ENCODE data around the gene CEP192. TPM values are rescaled to one million over a fixed set of nuclear protein-coding genes. Genes with fewer than 3 reads are reported as not detected.
"Not testable (repeated sequence)": the region's sequence is repeated elsewhere in the genome, so short reads cannot be mapped to it uniquely, and the experiment has no call there.

CEP192 gene
- total RNA-seq, 2 donors from 2014 or later, result 17.2 to 37.3 TPM

DNA sequence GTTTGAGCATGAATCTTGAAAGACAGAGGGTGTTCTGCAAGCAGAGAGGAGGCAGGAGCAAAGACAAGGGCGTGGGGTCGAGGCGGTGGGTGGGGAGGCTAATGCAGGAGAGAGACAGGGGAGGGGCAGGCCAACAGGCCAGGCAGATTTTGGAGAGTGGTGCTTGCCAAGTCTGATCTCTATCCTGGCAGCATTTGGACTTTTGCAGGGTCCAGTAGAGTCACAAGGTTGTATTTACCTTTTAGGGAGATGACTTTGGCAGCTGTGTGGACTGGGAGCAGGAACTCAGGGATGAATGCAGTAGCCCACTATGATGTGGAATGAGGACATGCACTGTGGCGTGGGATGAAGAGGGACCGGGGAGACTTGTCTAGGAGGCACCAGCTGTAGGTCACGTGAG is 15.7 kb upstream of the CEP192 start:
- WGBS, result 97% methylated on average over 6 of the region's 6 CpGs
- Histone ChIP-seq H3K4me1 (replicated peaks) (no peaks in the 10 kb centered on the region), H3K9me3 (no peaks in the 10 kb centered on the region), H3K27me3 (replicated peaks; ENCODE audit: insufficient read depth) (no peaks in the 10 kb centered on the region), H3K36me3 (peaks cover 3 to 8% of the 10 kb centered on the region in 2 donors), H3K27ac (no peak overlapping the region), H3K4me3 (no peak overlapping the region)
- TF ChIP-seq, protein P1, sequence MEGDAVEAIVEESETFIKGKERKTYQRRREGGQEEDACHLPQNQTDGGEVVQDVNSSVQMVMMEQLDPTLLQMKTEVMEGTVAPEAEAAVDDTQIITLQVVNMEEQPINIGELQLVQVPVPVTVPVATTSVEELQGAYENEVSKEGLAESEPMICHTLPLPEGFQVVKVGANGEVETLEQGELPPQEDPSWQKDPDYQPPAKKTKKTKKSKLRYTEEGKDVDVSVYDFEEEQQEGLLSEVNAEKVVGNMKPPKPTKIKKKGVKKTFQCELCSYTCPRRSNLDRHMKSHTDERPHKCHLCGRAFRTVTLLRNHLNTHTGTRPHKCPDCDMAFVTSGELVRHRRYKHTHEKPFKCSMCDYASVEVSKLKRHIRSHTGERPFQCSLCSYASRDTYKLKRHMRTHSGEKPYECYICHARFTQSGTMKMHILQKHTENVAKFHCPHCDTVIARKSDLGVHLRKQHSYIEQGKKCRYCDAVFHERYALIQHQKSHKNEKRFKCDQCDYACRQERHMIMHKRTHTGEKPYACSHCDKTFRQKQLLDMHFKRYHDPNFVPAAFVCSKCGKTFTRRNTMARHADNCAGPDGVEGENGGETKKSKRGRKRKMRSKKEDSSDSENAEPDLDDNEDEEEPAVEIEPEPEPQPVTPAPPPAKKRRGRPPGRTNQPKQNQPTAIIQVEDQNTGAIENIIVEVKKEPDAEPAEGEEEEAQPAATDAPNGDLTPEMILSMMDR (IDR thresholded peaks at IDR 0.05), result no peak
- no peak for TF ChIP-seq POLR2AphosphoS5 (IDR thresholded peaks at IDR 0.05)
- no peak for TF ChIP-seq POLR2A (IDR thresholded peaks at IDR 0.05)
- DNase-seq (ENCODE audit: low spot score), result no peak
- intact Hi-C loops (cut with DNase I), result no loop called here

DNA sequence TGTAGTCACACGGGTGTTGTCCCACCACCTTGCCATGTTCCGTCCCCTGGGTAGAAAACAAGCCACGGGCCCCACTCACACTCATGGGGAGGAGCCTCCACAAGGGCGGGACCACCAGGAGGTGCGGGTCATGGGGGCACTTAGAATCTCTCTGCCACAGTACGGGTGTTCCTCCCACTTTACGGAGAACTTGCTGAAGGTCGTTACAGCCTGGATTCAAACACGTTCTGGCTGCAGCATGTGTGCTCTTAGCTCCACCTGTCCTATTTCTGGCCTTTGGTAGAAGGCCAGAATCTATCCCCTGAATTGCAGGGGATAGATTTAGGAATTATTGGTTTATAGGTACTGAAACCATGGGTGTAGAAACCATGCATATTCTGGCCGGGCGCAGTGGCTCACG is 14.9 kb upstream of the CEP192 start:
- no peaks in the 10 kb centered on the region for H3K9me3 ChIP-seq
- WGBS, result 86% methylated on average over 12 of the region's 12 CpGs
- H3K27me3 ChIP-seq (replicated peaks; ENCODE audit: insufficient read depth), result no peaks in the 10 kb centered on the region
- no peak overlapping the region for H3K27ac ChIP-seq
- peaks cover 3 to 8% of the 10 kb centered on the region in 2 donors for H3K36me3 ChIP-seq
- TF ChIP-seq POLR2A (IDR thresholded peaks at IDR 0.05) (no peak), POLR2AphosphoS5 (IDR thresholded peaks at IDR 0.05) (no peak)
- TF ChIP-seq, protein P1 (IDR thresholded peaks at IDR 0.05), result no peak
- intact Hi-C loops (cut with DNase I), result no loop called here
- no peak overlapping the region for H3K4me3 ChIP-seq
- no peak for DNase-seq (ENCODE audit: low spot score)
- no peaks in the 10 kb centered on the region for H3K4me1 ChIP-seq (replicated peaks)

DNA sequence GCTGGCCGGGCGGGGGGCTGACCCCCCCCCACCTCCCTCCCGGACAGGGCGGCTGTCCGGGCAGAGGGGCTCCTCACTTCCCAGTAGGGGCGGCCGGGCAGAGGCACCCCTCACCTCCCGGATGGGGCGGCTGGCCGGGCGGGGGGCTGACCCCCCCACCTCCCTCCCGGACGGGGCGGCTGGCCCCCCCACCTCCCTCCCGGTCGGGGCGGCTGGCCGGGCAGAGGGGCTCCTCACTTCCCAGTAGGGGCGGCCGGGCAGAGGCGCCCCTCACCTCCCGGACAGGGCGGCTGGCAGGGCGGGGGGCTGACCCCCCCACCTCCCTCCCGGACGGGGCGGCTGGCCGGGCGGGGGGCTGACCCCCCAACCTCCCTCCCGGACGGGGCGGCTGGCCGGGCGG is 11.1 kb upstream of the CEP192 start:
- H3K4me1 ChIP-seq (replicated peaks); intact Hi-C loops (cut with DNase I); H3K27me3 ChIP-seq (replicated peaks; ENCODE audit: insufficient read depth); H3K36me3 ChIP-seq; H3K27ac ChIP-seq; H3K4me3 ChIP-seq; DNase-seq (ENCODE audit: low spot score); H3K9me3 ChIP-seq: not testable (repeated sequence)
- no CpG with 5 or more reads among the region's 34 CpGs for WGBS

DNA sequence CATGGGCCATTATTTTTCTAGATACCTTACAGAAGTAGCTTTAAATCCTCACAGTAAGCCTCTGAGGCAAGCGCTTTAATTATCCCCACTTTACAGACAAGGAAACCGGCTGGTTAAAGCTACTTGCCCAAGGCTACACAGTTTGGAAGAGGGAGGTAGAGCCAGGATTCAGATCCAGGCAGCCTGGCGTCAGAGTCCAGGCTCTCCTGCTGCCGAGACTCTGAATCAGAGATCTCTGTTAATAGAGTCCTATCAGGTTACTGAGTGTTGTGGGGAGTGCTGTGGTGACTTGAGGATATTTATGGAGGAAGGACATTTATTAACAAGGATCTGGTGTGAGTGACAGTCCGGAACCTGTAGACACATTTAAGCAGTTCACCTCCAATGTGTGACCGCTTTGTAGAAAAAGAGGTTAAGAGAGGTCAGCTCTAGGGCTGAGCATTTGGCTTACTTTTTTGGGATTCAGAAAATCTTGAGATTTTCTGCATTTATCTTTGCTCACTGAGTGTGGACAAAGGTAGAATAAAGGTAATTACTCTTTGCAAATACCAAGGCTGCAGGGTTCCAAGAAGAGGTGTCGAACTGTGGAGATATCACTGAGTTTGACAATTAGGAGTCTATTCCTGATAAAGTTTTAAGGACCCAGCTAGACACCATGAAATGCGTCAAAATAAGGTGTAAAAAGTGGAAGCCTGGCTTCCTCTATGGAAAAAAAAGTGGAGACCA is 1.6 kb upstream of the CEP192 start:
- no peak for DNase-seq (ENCODE audit: low spot score)
- Histone ChIP-seq H3K9me3 (no peaks in the 10 kb centered on the region), H3K36me3 (no peaks in the 10 kb centered on the region), H3K27me3 (replicated peaks; ENCODE audit: insufficient read depth) (no peaks in the 10 kb centered on the region), H3K4me3 (no peak overlapping the region), H3K27ac (no peak overlapping the region), H3K4me1 (replicated peaks) (peaks cover 4% of the 10 kb centered on the region)
- TF ChIP-seq POLR2A (IDR thresholded peaks at IDR 0.05), result no peak
- TF ChIP-seq, protein P1 (IDR thresholded peaks at IDR 0.05), result no peak
- no peak for TF ChIP-seq POLR2AphosphoS5 (IDR thresholded peaks at IDR 0.05)
- WGBS, result 76% methylated on average over 8 of the region's 8 CpGs
- intact Hi-C loops (cut with DNase I), result loop anchor here (2.0 to 10.0 kb wide), 4 partner anchors 41 to 275 kb away; partner anchors contain the start of genes PTPN2 and SEH1L

DNA sequence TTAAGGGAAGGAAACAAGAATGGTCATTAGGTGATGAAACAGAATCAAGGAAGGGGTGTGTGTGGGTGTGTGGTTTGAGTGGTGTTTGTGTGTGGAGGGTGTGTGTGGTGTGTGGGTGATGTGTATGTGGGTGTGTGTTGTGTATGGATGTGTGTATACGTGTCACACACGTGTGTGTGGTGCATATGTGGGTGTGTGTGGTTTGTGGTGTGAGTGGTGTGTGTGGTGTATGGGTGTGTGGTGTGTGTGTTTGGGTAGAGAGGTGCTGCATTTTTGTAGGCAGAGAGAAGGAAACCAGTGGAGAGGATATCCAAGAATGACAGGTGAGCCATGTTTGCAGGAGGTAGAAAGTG is 1.1 kb upstream of the CEP192 start:
- TF ChIP-seq POLR2A (IDR thresholded peaks at IDR 0.05), result no peak
- no peak for TF ChIP-seq POLR2AphosphoS5 (IDR thresholded peaks at IDR 0.05)
- TF ChIP-seq, protein P1 (IDR thresholded peaks at IDR 0.05), result no peak
- 29% methylated on average over 2 of the region's 2 CpGs for WGBS
- DNase-seq (ENCODE audit: low spot score), result no peak
- Histone ChIP-seq H3K4me1 (replicated peaks) (peaks cover 4% of the 10 kb centered on the region), H3K36me3 (no peaks in the 10 kb centered on the region), H3K27me3 (replicated peaks; ENCODE audit: insufficient read depth) (no peaks in the 10 kb centered on the region), H3K9me3 (no peaks in the 10 kb centered on the region), H3K27ac (no peak overlapping the region), H3K4me3 (no peak overlapping the region)
- intact Hi-C loops (cut with DNase I), result loop anchor here (2.0 to 10.0 kb wide), 4 partner anchors 41 to 275 kb away; partner anchors contain the start of genes PTPN2 and SEH1L
